HEK293 (cell line): ENCODE data around the gene PRMT5.

Source experiments
- EGR2 ChIP-seq: fragments of 450-650 bp; formaldehyde crosslinking; IDR thresholded peaks from 2 replicates; pipeline ENCODE4 v1.5.1; 2016; ENCODE audit warnings: low read depth, missing biosample characterization, missing genetic modification characterization
- GFI1B ChIP-seq: fragments of 450-650 bp; formaldehyde crosslinking; IDR thresholded peaks from 2 replicates; pipeline ENCODE4 v1.5.1; 2016; ENCODE audit warnings: missing biosample characterization, missing genetic modification characterization
- GLIS1 ChIP-seq: fragments of 450-650 bp; formaldehyde crosslinking; IDR thresholded peaks from 2 replicates; pipeline ENCODE4 v1.5.1; 2016; ENCODE audit warnings: missing biosample characterization, missing genetic modification characterization
- KLF1 ChIP-seq: fragments of 450-650 bp; formaldehyde crosslinking; IDR thresholded peaks from 2 replicates; pipeline ENCODE4 v1.5.1; 2016; ENCODE audit warnings: missing biosample characterization, missing genetic modification characterization
- KLF9 ChIP-seq: fragments of 450-650 bp; formaldehyde crosslinking; IDR thresholded peaks from 2 replicates; pipeline ENCODE4 v1.5.1; 2016; ENCODE audit warnings: missing biosample characterization, missing genetic modification characterization, low read depth
- REPIN1 ChIP-seq: fragments of 450-650 bp; formaldehyde crosslinking; IDR thresholded peaks from 2 replicates; pipeline ENCODE4 v1.5.1; 2017; ENCODE audit warnings: missing biosample characterization, missing genetic modification characterization, low read depth
- SCRT2 ChIP-seq: fragments of 450-650 bp; formaldehyde crosslinking; IDR thresholded peaks from 2 replicates; pipeline ENCODE4 v1.5.1; 2016; ENCODE audit warnings: missing biosample characterization, missing genetic modification characterization
- SP2 ChIP-seq: fragments of 450-650 bp; formaldehyde crosslinking; IDR thresholded peaks from 2 replicates; pipeline ENCODE4 v1.5.1; 2016; ENCODE audit warnings: missing biosample characterization, missing genetic modification characterization
- SP7 ChIP-seq: fragments of 450-650 bp; formaldehyde crosslinking; IDR thresholded peaks from 2 replicates; pipeline ENCODE4 v1.5.1; 2016; ENCODE audit warnings: missing biosample characterization, missing genetic modification characterization
- ZBTB17 ChIP-seq: fragments of 450-650 bp; formaldehyde crosslinking; IDR thresholded peaks from 2 replicates; pipeline ENCODE4 v1.5.1; 2016; ENCODE audit warnings: missing biosample characterization, missing genetic modification characterization
- ZBTB20 ChIP-seq: fragments of 450-650 bp; formaldehyde crosslinking; IDR thresholded peaks from 2 replicates; pipeline ENCODE4 v1.5.1; 2016; ENCODE audit warnings: missing biosample characterization, missing genetic modification characterization
- ZBTB8A ChIP-seq: fragments of 450-650 bp; formaldehyde crosslinking; IDR thresholded peaks from 2 replicates; pipeline ENCODE4 v1.5.1; 2016; ENCODE audit warnings: missing biosample characterization, missing genetic modification characterization
- ZNF132 ChIP-seq: fragments of 450-650 bp; formaldehyde crosslinking; IDR thresholded peaks from 2 replicates; pipeline ENCODE4 v1.5.1; 2017; ENCODE audit warnings: missing biosample characterization, missing genetic modification characterization, borderline replicate concordance
- ZNF138 ChIP-seq: fragments of 450-650 bp; formaldehyde crosslinking; IDR thresholded peaks from 2 replicates; pipeline ENCODE4 v1.5.1; 2016; ENCODE audit warnings: missing biosample characterization, missing genetic modification characterization, borderline replicate concordance
- ZNF184 ChIP-seq: fragments of 450-650 bp; IDR thresholded peaks from 2 replicates; pipeline ENCODE4 v1.5.1; 2018; ENCODE audit warnings: missing biosample characterization, mild to moderate bottlenecking, missing genetic modification characterization
- ZNF202 ChIP-seq: fragments of 450-650 bp; formaldehyde crosslinking; IDR thresholded peaks from 2 replicates; pipeline ENCODE4 v1.5.1; 2016; ENCODE audit warnings: missing biosample characterization, missing genetic modification characterization, borderline replicate concordance
- ZNF311 ChIP-seq: fragments of 450-650 bp; formaldehyde crosslinking; IDR thresholded peaks from 2 replicates; pipeline ENCODE4 v1.5.1; 2017; ENCODE audit warnings: missing biosample characterization, missing genetic modification characterization, borderline replicate concordance
- ZNF354C ChIP-seq: fragments of 450-650 bp; formaldehyde crosslinking; IDR thresholded peaks from 2 replicates; pipeline ENCODE4 v1.5.1; 2016; ENCODE audit warnings: missing biosample characterization, missing genetic modification characterization, low read depth, borderline replicate concordance
- ZNF433 ChIP-seq: fragments of 450-650 bp; formaldehyde crosslinking; IDR thresholded peaks from 2 replicates; pipeline ENCODE4 v1.5.1; 2016; ENCODE audit warnings: missing biosample characterization, missing genetic modification characterization, low read depth
- ZNF48 ChIP-seq: fragments of 450-650 bp; formaldehyde crosslinking; IDR thresholded peaks from 2 replicates; pipeline ENCODE4 v1.5.1; 2016; ENCODE audit warnings: missing biosample characterization, missing genetic modification characterization
- ZNF521 ChIP-seq: fragments of 450-650 bp; formaldehyde crosslinking; IDR thresholded peaks from 2 replicates; pipeline ENCODE4 v1.5.1; 2017; ENCODE audit warnings: missing biosample characterization, mild to moderate bottlenecking, missing genetic modification characterization
- ZNF529 ChIP-seq: fragments of 450-650 bp; formaldehyde crosslinking; IDR thresholded peaks from 2 replicates; pipeline ENCODE4 v1.5.1; 2017; ENCODE audit warnings: missing genetic modification characterization, missing biosample characterization; ENCODE audit not compliant: insufficient replicate concordance
- ZNF530 ChIP-seq: fragments of 450-650 bp; formaldehyde crosslinking; IDR thresholded peaks from 2 replicates; pipeline ENCODE4 v1.5.1; 2016; ENCODE audit warnings: low read depth, missing biosample characterization, missing genetic modification characterization
- ZNF544 ChIP-seq: fragments of 450-650 bp; formaldehyde crosslinking; IDR thresholded peaks from 2 replicates; pipeline ENCODE4 v1.5.0; 2017; ENCODE audit warnings: missing biosample characterization, missing genetic modification characterization
- ZNF561 ChIP-seq: fragments of 450-650 bp; IDR thresholded peaks from 2 replicates; pipeline ENCODE4 v1.5.1; 2018; ENCODE audit warnings: missing biosample characterization, missing genetic modification characterization, borderline replicate concordance
- ZNF600 ChIP-seq: fragments of 450-650 bp; formaldehyde crosslinking; IDR thresholded peaks from 2 replicates; pipeline ENCODE4 v1.5.1; 2016; ENCODE audit warnings: missing biosample characterization, missing genetic modification characterization
- ZNF624 ChIP-seq: fragments of 450-650 bp; formaldehyde crosslinking; IDR thresholded peaks from 2 replicates; pipeline ENCODE4 v1.5.1; 2017; ENCODE audit warnings: missing biosample characterization, missing genetic modification characterization
- ZNF626 ChIP-seq: fragments of 450-650 bp; sonication (Bioruptor Pico); formaldehyde crosslinking; IDR thresholded peaks from 2 replicates; pipeline ENCODE4 v1.5.1; 2018; ENCODE audit warnings: missing biosample characterization, missing genetic modification characterization, inconsistent platforms
- ZNF777 ChIP-seq: fragments of 450-650 bp; formaldehyde crosslinking; IDR thresholded peaks from 2 replicates; pipeline ENCODE4 v1.5.1; 2017; ENCODE audit warnings: missing biosample characterization, missing genetic modification characterization, borderline replicate concordance
- TF ChIP-seq, protein P1 (sequence below): fragments of 450-650 bp; formaldehyde crosslinking; conservative IDR thresholded peaks from 2 replicates; pipeline ENCODE4 v1.5.1; 2016; ENCODE audit warnings: low read depth, missing biosample characterization, missing genetic modification characterization
- TF ChIP-seq, protein P2 (sequence below): fragments of 450-650 bp; formaldehyde crosslinking; IDR thresholded peaks from 2 replicates; pipeline ENCODE4 v1.5.1; 2016; ENCODE audit warnings: missing biosample characterization, missing genetic modification characterization
- TF ChIP-seq, protein P3 (sequence below): fragments of 450-650 bp; formaldehyde crosslinking; IDR thresholded peaks from 2 replicates; pipeline ENCODE4 v1.5.1; 2016; ENCODE audit warnings: missing biosample characterization, missing genetic modification characterization

Gene PRMT5

DNA sequence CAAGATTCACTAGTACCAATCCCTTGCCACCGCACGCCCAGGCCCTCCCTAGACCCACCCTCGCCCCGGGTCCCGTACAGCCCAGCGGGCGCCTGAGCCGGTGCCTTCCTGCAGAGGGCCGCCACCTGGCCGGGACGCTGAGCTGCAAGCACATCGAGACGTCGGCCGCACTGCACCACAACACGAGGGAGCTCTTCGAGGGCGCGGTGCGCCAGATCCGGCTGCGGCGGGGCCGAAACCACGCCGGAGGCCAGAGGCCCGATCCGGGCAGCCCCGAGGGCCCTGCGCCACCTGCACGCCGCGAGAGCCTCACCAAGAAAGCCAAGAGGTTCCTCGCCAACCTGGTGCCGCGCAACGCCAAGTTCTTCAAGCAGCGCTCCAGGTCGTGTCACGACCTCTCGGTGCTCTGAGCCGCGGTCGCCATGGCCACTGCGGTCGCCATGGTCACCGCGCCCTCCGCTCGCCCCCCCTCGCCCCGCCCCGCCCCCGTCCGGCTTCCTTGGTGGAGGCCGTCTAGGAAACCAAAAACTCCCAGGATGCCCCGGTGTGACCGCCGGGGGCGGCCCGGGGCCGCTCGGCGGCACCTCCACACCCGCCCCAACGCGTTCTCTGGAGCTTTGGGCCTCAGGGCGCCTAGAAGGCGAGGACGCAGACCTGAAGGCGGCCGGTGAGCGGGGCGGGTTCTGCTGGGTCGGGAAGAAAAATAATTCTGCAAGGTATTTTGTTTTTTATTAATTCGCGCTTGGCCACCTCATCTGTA is 42.5 kb downstream of the PRMT5 start (continued):
- TF ChIP-seq KLF1 (tag by site-specific recombination) (peak; percentile 63; the same call in 1 of the 2 replicates), KLF9 (tag by site-specific recombination) (peak; percentile 63), SCRT2 (tag by site-specific recombination) (no peak), REPIN1 (tag by site-specific recombination) (no peak), ZBTB8A (tag by site-specific recombination) (no peak; the same call in 1 of the 2 replicates), ZNF132 (tag by site-specific recombination) (no peak), ZBTB20 (tag by site-specific recombination) (no peak; the same call in none of the 2 replicates), GFI1B (tag by site-specific recombination) (no peak), ZBTB17 (tag by site-specific recombination) (peak; percentile 61), SP2 (peak; percentile 44), ZNF433 (tag by site-specific recombination) (no peak), ZNF626 (no peak), ZNF529 (no peak), ZNF561 (tag by site-specific recombination) (no peak), ZNF48 (no peak), ZNF138 (tag by site-specific recombination) (no peak), ZNF202 (tag by site-specific recombination) (no peak), EGR2 (tag by site-specific recombination) (peak; percentile 57; the same call in 1 of the 2 replicates), ZNF530 (tag by site-specific recombination) (no peak), ZNF521 (tag by site-specific recombination) (no peak), SP7 (tag by site-specific recombination) (peak; percentile 48; the same call in 1 of the 2 replicates), ZNF624 (tag by site-specific recombination) (no peak), GLIS1 (tag by site-specific recombination) (peak; percentile 33; the same call in 1 of the 2 replicates), ZNF777 (tag by site-specific recombination) (no peak), ZNF311 (tag by site-specific recombination) (no peak), ZNF600 (tag by site-specific recombination) (peak; percentile 80), ZNF354C (tag by site-specific recombination) (no peak), ZNF544 (tag by site-specific recombination) (no peak), ZNF184 (tag by site-specific recombination) (no peak)
- TF ChIP-seq, protein P1, sequence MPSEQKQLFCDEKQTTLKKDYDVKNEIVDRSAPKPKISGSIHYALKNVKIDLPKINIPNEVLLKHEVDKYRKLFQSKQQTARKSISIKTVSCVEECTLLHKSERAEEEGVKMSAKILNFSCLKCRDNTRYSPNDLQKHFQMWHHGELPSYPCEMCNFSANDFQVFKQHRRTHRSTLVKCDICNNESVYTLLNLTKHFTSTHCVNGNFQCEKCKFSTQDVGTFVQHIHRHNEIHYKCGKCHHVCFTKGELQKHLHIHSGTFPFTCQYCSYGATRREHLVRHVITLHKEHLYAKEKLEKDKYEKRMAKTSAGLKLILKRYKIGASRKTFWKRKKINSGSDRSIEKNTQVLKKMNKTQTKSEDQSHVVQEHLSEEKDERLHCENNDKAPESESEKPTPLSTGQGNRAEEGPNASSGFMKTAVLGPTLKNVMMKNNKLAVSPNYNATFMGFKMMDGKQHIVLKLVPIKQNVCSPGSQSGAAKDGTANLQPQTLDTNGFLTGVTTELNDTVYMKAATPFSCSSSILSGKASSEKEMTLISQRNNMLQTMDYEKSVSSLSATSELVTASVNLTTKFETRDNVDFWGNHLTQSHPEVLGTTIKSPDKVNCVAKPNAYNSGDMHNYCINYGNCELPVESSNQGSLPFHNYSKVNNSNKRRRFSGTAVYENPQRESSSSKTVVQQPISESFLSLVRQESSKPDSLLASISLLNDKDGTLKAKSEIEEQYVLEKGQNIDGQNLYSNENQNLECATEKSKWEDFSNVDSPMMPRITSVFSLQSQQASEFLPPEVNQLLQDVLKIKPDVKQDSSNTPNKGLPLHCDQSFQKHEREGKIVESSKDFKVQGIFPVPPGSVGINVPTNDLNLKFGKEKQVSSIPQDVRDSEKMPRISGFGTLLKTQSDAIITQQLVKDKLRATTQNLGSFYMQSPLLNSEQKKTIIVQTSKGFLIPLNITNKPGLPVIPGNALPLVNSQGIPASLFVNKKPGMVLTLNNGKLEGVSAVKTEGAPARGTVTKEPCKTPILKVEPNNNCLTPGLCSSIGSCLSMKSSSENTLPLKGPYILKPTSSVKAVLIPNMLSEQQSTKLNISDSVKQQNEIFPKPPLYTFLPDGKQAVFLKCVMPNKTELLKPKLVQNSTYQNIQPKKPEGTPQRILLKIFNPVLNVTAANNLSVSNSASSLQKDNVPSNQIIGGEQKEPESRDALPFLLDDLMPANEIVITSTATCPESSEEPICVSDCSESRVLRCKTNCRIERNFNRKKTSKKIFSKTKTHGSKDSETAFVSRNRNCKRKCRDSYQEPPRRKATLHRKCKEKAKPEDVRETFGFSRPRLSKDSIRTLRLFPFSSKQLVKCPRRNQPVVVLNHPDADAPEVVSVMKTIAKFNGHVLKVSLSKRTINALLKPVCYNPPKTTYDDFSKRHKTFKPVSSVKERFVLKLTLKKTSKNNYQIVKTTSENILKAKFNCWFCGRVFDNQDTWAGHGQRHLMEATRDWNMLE (tag by site-specific recombination), result no peak
- TF ChIP-seq, protein P2, sequence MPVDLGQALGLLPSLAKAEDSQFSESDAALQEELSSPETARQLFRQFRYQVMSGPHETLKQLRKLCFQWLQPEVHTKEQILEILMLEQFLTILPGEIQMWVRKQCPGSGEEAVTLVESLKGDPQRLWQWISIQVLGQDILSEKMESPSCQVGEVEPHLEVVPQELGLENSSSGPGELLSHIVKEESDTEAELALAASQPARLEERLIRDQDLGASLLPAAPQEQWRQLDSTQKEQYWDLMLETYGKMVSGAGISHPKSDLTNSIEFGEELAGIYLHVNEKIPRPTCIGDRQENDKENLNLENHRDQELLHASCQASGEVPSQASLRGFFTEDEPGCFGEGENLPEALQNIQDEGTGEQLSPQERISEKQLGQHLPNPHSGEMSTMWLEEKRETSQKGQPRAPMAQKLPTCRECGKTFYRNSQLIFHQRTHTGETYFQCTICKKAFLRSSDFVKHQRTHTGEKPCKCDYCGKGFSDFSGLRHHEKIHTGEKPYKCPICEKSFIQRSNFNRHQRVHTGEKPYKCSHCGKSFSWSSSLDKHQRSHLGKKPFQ, result no peak
- TF ChIP-seq, protein P3, sequence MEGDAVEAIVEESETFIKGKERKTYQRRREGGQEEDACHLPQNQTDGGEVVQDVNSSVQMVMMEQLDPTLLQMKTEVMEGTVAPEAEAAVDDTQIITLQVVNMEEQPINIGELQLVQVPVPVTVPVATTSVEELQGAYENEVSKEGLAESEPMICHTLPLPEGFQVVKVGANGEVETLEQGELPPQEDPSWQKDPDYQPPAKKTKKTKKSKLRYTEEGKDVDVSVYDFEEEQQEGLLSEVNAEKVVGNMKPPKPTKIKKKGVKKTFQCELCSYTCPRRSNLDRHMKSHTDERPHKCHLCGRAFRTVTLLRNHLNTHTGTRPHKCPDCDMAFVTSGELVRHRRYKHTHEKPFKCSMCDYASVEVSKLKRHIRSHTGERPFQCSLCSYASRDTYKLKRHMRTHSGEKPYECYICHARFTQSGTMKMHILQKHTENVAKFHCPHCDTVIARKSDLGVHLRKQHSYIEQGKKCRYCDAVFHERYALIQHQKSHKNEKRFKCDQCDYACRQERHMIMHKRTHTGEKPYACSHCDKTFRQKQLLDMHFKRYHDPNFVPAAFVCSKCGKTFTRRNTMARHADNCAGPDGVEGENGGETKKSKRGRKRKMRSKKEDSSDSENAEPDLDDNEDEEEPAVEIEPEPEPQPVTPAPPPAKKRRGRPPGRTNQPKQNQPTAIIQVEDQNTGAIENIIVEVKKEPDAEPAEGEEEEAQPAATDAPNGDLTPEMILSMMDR (tag by site-specific recombination), result peak; percentile 69; the same call in 1 of the 2 replicates
